ENCODE data around the gene PDE4A. TPM values are rescaled to one million over a fixed set of nuclear protein-coding genes. Genes with fewer than 3 reads are reported as not detected.

The PDE4A gene
- total and polyA plus RNA-seq, 10 of the 15 experiments (the other 5 are each of a cell fraction or from before 2014, with no cell fraction given), result 0.24 to 13.3 (median 4.9) TPM

- Histone ChIP-seq H4K20me1 (ENCODE audit: control insufficient read depth, insufficient read depth) (no peaks in the 10 kb centered on the region), H3K36me3 (ENCODE audit: control insufficient read depth in 2 of 2, insufficient read depth in 2 of 2, low read length in 1 of 2) (peaks cover 0 to 2% of the 10 kb centered on the region in 2 experiments; a peak in 1 of 4 replicates), H3K9ac (ENCODE audit: control insufficient read depth, insufficient read depth, low read length) (no peak overlapping the region), H3K4me3 (no peak overlapping the region), H3K4me1 (ENCODE audit: control insufficient read depth, insufficient read depth, low read length) (peaks cover 4% of the 10 kb centered on the region; the same call in 1 of the 2 replicates), H3K9me3 (replicated peaks; ENCODE audit: control insufficient read depth, insufficient read depth, low read length) (no peaks in the 10 kb centered on the region), H3K27ac (ENCODE audit: control insufficient read depth, insufficient read depth) (no peak overlapping the region), H3K27me3 (replicated peaks in 1 of 2; ENCODE audit: control insufficient read depth in 2 of 2, insufficient read depth in 2 of 2, low read length in 1 of 2) (no peaks in the 10 kb centered on the region), H3K79me2 (ENCODE audit: control insufficient read depth, insufficient read depth, low read length) (no peaks in the 10 kb centered on the region), H2AFZ (ENCODE audit: control insufficient read depth, low read depth, low read length) (no peak overlapping the region), H3K4me2 (ENCODE audit: control insufficient read depth, insufficient read depth) (no peak overlapping the region)
- in situ Hi-C loops (cut with MboI) (no loop called here), intact Hi-C loops (cut with micrococcal nuclease; ENCODE audit: unreplicated experiment) (no loop called here)
- ATAC-seq (no peak), DNase-seq (ENCODE audit: low read depth, low spot score) (no peak), FAIRE-seq (no peak)
- 28% methylated on average over 7 of the region's 8 CpGs for WGBS (ENCODE audit: insufficient coverage, insufficient replicate concordance, low lambda C conversion rate, missing lambda C conversion rate)
- ChIA-PET SMC1A (ENCODE audit: uncharacterized antibody, unreplicated experiment) (interaction anchor here (0.5 to 0.8 kb wide), 2 partner anchors 33 to 62 kb away, joined by 3 to 4 read pairs; no protein-coding TSS in a partner anchor), CTCF (interaction anchor here (0.9 to 1.5 kb wide), 3 partner anchors 12 to 45 kb away, joined by 3 to 5 read pairs (median 4); no protein-coding TSS in a partner anchor), POLR2A (interaction anchor here (0.7 kb wide), 1 partner anchor 258 kb away, joined by 4 read pairs; no protein-coding TSS in a partner anchor), RAD21 (ENCODE audit: unreplicated experiment) (interaction anchor here (0.9 to 1.1 kb wide), 2 partner anchors 190 to 397 kb away, joined by 3 read pairs; partner anchors contain the start of gene ICAM1)
- TF ChIP-seq TBL1XR1 (IDR thresholded peaks at IDR 0.05; ENCODE audit: low read depth, low read length) (no peak), STAT3 (IDR thresholded peaks at IDR 0.05; ENCODE audit: low read depth, low read length) (no peak), FOS (IDR thresholded peaks at IDR 0.05; ENCODE audit: borderline replicate concordance, extremely low read depth, insufficient read length) (no peak), SUZ12 (IDR thresholded peaks at IDR 0.05; ENCODE audit: unreplicated experiment) (no peak)
- BruUV-seq (replicated peaks), result no TSS peak
Observed at GRCh38 chr19:10460714-10461046, 40.3 kb downstream of the PDE4A start.

DNA sequence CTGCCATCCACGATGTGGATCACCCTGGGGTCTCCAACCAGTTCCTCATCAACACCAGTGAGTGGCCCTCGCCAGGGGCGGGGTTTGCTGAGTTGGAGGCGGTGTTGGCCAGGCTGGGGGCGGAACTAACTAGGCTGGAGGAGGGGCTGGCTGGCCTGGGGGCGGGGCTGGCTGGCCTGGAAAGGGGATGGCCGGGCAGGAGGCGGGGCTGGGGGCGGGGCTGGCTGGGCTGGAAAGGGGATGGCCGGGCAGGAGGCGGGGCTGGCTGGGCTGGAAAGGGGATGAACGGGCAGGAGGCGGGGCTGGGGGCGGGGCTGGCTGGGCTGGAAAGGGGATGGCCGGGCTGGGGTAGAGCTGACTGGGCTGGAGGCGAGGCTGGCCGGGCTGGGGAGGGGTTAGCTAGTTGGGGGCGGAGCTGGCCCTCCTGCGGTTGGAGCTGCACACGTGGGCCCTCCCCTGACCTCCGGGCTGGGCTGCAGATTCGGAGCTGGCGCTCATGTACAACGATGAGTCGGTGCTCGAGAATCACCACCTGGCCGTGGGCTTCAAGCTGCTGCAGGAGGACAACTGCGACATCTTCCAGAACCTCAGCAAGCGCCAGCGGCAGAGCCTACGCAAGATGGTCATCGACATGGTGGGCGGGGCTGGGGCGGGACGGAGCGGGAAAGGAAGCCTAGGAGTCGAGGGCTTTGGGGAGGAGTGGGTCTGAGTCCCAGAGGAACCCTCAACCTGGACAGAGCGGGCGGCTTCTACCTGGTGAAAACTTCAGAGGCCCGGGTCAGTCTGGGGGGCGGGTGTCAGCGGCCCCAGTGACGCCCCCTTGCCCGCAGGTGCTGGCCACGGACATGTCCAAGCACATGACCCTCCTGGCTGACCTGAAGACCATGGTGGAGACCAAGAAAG, 41.0 kb downstream of the PDE4A start:
- Histone ChIP-seq H4K20me1 (ENCODE audit: control insufficient read depth, insufficient read depth) (no peaks in the 10 kb centered on the region), H3K36me3 (ENCODE audit: control insufficient read depth in 2 of 2, insufficient read depth in 2 of 2, low read length in 1 of 2) (peaks cover 0 to 2% of the 10 kb centered on the region in 2 experiments; a peak in 1 of 4 replicates), H3K79me2 (ENCODE audit: control insufficient read depth, insufficient read depth, low read length) (no peaks in the 10 kb centered on the region), H3K27me3 (replicated peaks in 1 of 2; ENCODE audit: control insufficient read depth in 2 of 2, insufficient read depth in 2 of 2, low read length in 1 of 2) (no peaks in the 10 kb centered on the region), H3K9me3 (replicated peaks; ENCODE audit: control insufficient read depth, insufficient read depth, low read length) (no peaks in the 10 kb centered on the region), H3K27ac (ENCODE audit: control insufficient read depth, insufficient read depth) (no peak overlapping the region), H3K4me1 (ENCODE audit: control insufficient read depth, insufficient read depth, low read length) (peaks cover 4% of the 10 kb centered on the region; the same call in 1 of the 2 replicates), H3K9ac (ENCODE audit: control insufficient read depth, insufficient read depth, low read length) (no peak overlapping the region), H3K4me2 (ENCODE audit: control insufficient read depth, insufficient read depth) (peak overlapping the region; percentile 89), H2AFZ (ENCODE audit: control insufficient read depth, low read depth, low read length) (peak overlapping the region; percentile 76), H3K4me3 (peak overlapping the region; percentile 70; the same call in 1 of the 2 replicates)
- peak; percentile 54 for FAIRE-seq
- in situ Hi-C loops (cut with MboI) (no loop called here), intact Hi-C loops (cut with micrococcal nuclease; ENCODE audit: unreplicated experiment) (no loop called here)
- SMC1A ChIA-PET (ENCODE audit: uncharacterized antibody, unreplicated experiment), result interaction anchor here (0.5 to 0.8 kb wide), 2 partner anchors 33 to 62 kb away, joined by 3 to 4 read pairs; no protein-coding TSS in a partner anchor
- POLR2A ChIA-PET, result interaction anchor here (0.6 kb wide), 1 partner anchor 10 kb away, joined by 3 read pairs; no protein-coding TSS in a partner anchor
- ATAC-seq, result peak; percentile 100
- 6% methylated on average over 29 of the region's 45 CpGs for WGBS (ENCODE audit: insufficient coverage, insufficient replicate concordance, low lambda C conversion rate, missing lambda C conversion rate)
- RAD21 ChIA-PET (ENCODE audit: unreplicated experiment), result interaction anchor here (0.8 to 1.1 kb wide), 3 partner anchors 25 to 397 kb away, joined by 3 to 7 read pairs (median 3); partner anchors contain the start of gene ICAM1
- CTCF ChIA-PET, result interaction anchor here (0.6 to 1.5 kb wide), 4 partner anchors 11 to 120 kb away, joined by 3 to 5 read pairs (median 4); no protein-coding TSS in a partner anchor
- DNase-seq (ENCODE audit: low read depth, low spot score), result peak; percentile 60
- BruUV-seq (replicated peaks), result no TSS peak
- TF ChIP-seq, protein P1, sequence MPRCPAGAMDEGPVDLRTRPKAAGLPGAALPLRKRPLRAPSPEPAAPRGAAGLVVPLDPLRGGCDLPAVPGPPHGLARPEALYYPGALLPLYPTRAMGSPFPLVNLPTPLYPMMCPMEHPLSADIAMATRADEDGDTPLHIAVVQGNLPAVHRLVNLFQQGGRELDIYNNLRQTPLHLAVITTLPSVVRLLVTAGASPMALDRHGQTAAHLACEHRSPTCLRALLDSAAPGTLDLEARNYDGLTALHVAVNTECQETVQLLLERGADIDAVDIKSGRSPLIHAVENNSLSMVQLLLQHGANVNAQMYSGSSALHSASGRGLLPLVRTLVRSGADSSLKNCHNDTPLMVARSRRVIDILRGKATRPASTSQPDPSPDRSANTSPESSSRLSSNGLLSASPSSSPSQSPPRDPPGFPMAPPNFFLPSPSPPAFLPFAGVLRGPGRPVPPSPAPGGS (IDR thresholded peaks at IDR 0.05; ENCODE audit: borderline replicate concordance, insufficient read depth, low read depth, low read length, poor library complexity, severe bottlenecking), result no peak
- TF ChIP-seq SRF (IDR thresholded peaks at IDR 0.05; ENCODE audit: low read depth in 2 of 2, low read length in 2 of 2) (peak in 1 of 2 experiments; percentile 56; a peak in 1 of 4 replicates), RAD51 (IDR thresholded peaks at IDR 0.05) (peak; percentile 68; the same call in 1 of the 2 replicates), USF2 (IDR thresholded peaks at IDR 0.05; ENCODE audit: borderline replicate concordance, low read depth, low read length) (peak; percentile 57), ZBED1 (IDR thresholded peaks at IDR 0.05; ENCODE audit: borderline replicate concordance) (no peak)
- TF ChIP-seq, protein P2, sequence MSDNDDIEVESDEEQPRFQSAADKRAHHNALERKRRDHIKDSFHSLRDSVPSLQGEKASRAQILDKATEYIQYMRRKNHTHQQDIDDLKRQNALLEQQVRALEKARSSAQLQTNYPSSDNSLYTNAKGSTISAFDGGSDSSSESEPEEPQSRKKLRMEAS (IDR thresholded peaks at IDR 0.05; ENCODE audit: low read depth, low read length), result peak; percentile 47; the same call in 1 of the 2 replicates

All from GM12878 (cell line).